ENCODE measurements around the gene HDAC3. TPM values are rescaled to one million over a fixed set of nuclear protein-coding genes. Genes with fewer than 3 reads are reported as not detected.

HDAC3 gene
- total and polyA plus RNA-seq, 11 donors, result 24.5 to 39.0 (median 32.3) TPM

GRCh38 chr5:141677415-141677814, 40.8 kb upstream of the HDAC3 start:
- Histone ChIP-seq H3K4me3 (no peak overlapping the region), H3K27me3 (no peaks in the 10 kb centered on the region), H3K27ac (no peak overlapping the region), H3K9me3 (no peaks in the 10 kb centered on the region), H3K4me1 (peaks cover 0 to 40% (median 11%) of the 10 kb centered on the region in 12 donors), H3K36me3 (peaks cover 0 to 49% (median 14%) of the 10 kb centered on the region in 9 donors)
- DNase-seq (no peak), ATAC-seq (no peak)
- TF ChIP-seq CTCF (IDR thresholded peaks at IDR 0.05), result peak in 2 of 12 donors; percentile 9 to 15
- TF ChIP-seq POLR2A (IDR thresholded peaks at IDR 0.05), result no peak
- intact Hi-C loops (cut with DNase I), result no loop called here

DNA sequence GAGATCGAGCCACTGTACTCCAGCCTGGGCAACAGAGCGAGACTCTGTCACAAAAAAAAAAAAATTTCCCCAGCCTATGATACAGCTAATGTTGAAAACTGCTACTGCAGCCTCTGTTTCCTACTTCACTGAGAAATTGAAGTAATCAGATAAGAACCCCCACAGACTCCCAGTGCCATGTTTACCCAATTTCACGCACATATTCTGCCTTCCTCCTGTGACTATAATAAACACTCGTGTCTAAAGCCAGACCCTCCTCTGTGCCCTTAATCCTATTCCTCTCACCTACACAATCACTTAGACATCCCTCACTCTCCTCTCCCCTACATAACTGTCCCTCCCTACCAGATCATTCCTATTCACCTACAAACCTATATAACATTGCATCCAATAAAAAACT, 39.0 kb upstream of the HDAC3 start:
- WGBS, 4 donors, result 84 to 90% (median 88%) methylated on average over 4 of the region's 4 CpGs
- Histone ChIP-seq H3K27me3 (no peaks in the 10 kb centered on the region), H3K27ac (no peak overlapping the region), H3K4me3 (no peak overlapping the region), H3K36me3 (peaks cover 0 to 66% (median 23%) of the 10 kb centered on the region in 9 donors), H3K4me1 (peaks cover 0 to 31% (median 3%) of the 10 kb centered on the region in 12 donors), H3K9me3 (no peaks in the 10 kb centered on the region)
- intact Hi-C loops (cut with DNase I), result no loop called here
- ATAC-seq (no peak), DNase-seq (no peak)
- TF ChIP-seq CTCF (IDR thresholded peaks at IDR 0.05), result no peak
- TF ChIP-seq POLR2A (IDR thresholded peaks at IDR 0.05), result no peak

- WGBS, 4 donors, result 64 to 72% (median 71%) methylated on average over 5 of the region's 5 CpGs
- peaks cover 0 to 73% (median 32%) of the 10 kb centered on the region in 9 donors for H3K36me3 ChIP-seq
- intact Hi-C loops (cut with DNase I), result no loop called here
Measured at GRCh38 chr5:141674747-141675146, 38.1 kb upstream of the HDAC3 start.

More at GRCh38 chr5:141674747-141675146, 38.1 kb upstream of the HDAC3 start:
- no peak overlapping the region for H3K4me3 ChIP-seq
- DNase-seq (no peak), ATAC-seq (no peak)
- no peaks in the 10 kb centered on the region for H3K9me3 ChIP-seq
- H3K4me1 ChIP-seq, result peaks cover 0 to 22% (median 0%) of the 10 kb centered on the region in 12 donors
- H3K27me3 ChIP-seq, result no peaks in the 10 kb centered on the region
- TF ChIP-seq POLR2A (IDR thresholded peaks at IDR 0.05) (no peak), CTCF (IDR thresholded peaks at IDR 0.05) (no peak)
- H3K27ac ChIP-seq, result no peak overlapping the region

All from heart left ventricle (tissue), 16 donors.